Measurements from ENCODE around the gene AQP10. TPM values are rescaled to one million over a fixed set of nuclear protein-coding genes. Genes with fewer than 3 reads are reported as not detected.

The AQP10 gene
- total and polyA plus RNA-seq, 10 of the 15 experiments (the other 5 are each of a cell fraction or from before 2014, with no cell fraction given) = not detected

GRCh38 chr1:154353460-154353904 is 32.6 kb downstream of the AQP10 start:
- 0 out of 2 replicates have a peak, but pooled peaks have one; percentile 47 for TF ChIP-seq NBN (IDR thresholded peaks at IDR 0.05)
- TF ChIP-seq SMC3 (IDR thresholded peaks at IDR 0.05; ENCODE audit: borderline replicate concordance, low read length) = peak; percentile 14; the same call in 1 of the 2 replicates
- TF ChIP-seq MTA2 (IDR thresholded peaks at IDR 0.05; ENCODE audit: low read depth) = peak; percentile 20; the same call in 1 of the 2 replicates
- peak; percentile 87 for TF ChIP-seq NR2F1 (conservative IDR thresholded peaks at IDR 0.05)
- TF ChIP-seq MYC (IDR thresholded peaks at IDR 0.05; ENCODE audit: insufficient read depth, insufficient read length, insufficient replicate concordance, low read length, severe bottlenecking) = no peak
- 0 out of 2 replicates have a peak, but pooled peaks have one; percentile 46 for TF ChIP-seq HDGF (IDR thresholded peaks at IDR 0.05)
- no peak for TF ChIP-seq ZNF217 (IDR thresholded peaks at IDR 0.05)
- peak; percentile 59; the same call in 1 of the 2 replicates for TF ChIP-seq MLLT1 (IDR thresholded peaks at IDR 0.05)
- peak; percentile 55 for TF ChIP-seq NR2C1 (IDR thresholded peaks at IDR 0.05)
- no peak for TF ChIP-seq NKRF (conservative IDR thresholded peaks at IDR 0.05)
- peak; percentile 32 to 37 (median 35); a peak in 4 of 6 replicates for TF ChIP-seq CTCF (IDR thresholded peaks at IDR 0.05 in 2 of 3, conservative IDR thresholded peaks at IDR 0.05 in 1 of 3; ENCODE audit: control insufficient read depth in 2 of 3, extremely low read depth in 1 of 3, insufficient read depth in 1 of 3, low read depth in 3 of 3, low read length in 3 of 3)
- Histone ChIP-seq H3K4me1 (ENCODE audit: control insufficient read depth, insufficient read depth, low read length) (peaks cover 10% of the 10 kb centered on the region), H3K36me3 (ENCODE audit: control insufficient read depth in 2 of 2, insufficient read depth in 2 of 2, low read length in 1 of 2) (no peaks in the 10 kb centered on the region; a peak in 1 of 4 replicates), H3K9me3 (replicated peaks; ENCODE audit: control insufficient read depth, insufficient read depth, low read length) (no peaks in the 10 kb centered on the region), H4K20me1 (ENCODE audit: control insufficient read depth, insufficient read depth) (no peaks in the 10 kb centered on the region), H2AFZ (ENCODE audit: control insufficient read depth, low read depth, low read length) (0 out of 2 replicates have a peak overlapping the region, but pooled peaks have one; percentile 48), H3K27ac (ENCODE audit: control insufficient read depth, insufficient read depth) (no peak overlapping the region), H3K9ac (ENCODE audit: control insufficient read depth, insufficient read depth, low read length) (no peak overlapping the region), H3K79me2 (ENCODE audit: control insufficient read depth, insufficient read depth, low read length) (no peaks in the 10 kb centered on the region), H3K27me3 (replicated peaks in 1 of 2; ENCODE audit: control insufficient read depth in 2 of 2, insufficient read depth in 2 of 2, low read length in 1 of 2) (peaks cover 0 to 5% of the 10 kb centered on the region in 2 experiments; a peak in 2 of 4 replicates), H3K4me3 (no peak overlapping the region), H3K4me2 (ENCODE audit: control insufficient read depth, insufficient read depth) (peak overlapping the region; percentile 49; the same call in 1 of the 2 replicates)
- FAIRE-seq (peak; percentile 35), DNase-seq (ENCODE audit: low read depth, low spot score) (peak; percentile 7), ATAC-seq (peak; percentile 80)
- WGBS (ENCODE audit: insufficient coverage, insufficient replicate concordance, low lambda C conversion rate, missing lambda C conversion rate) = no CpG with 5 or more reads among the region's 1 CpG
- BruUV-seq (replicated peaks) = no TSS peak
- SMC1A ChIA-PET (ENCODE audit: uncharacterized antibody, unreplicated experiment) = interaction anchor here (0.7 to 3.1 kb wide), 8 partner anchors 13 to 114 kb away, joined by 3 to 14 read pairs (median 4); no protein-coding TSS in a partner anchor
- CTCF ChIA-PET = interaction anchor here (0.6 to 12.1 kb wide), 15 partner anchors 8 to 193 kb away, joined by 3 to 94 read pairs (median 3); no protein-coding TSS in a partner anchor
- in situ Hi-C loops (cut with MboI) = no loop called here
- RAD21 ChIA-PET (ENCODE audit: unreplicated experiment) = interaction anchor here (0.6 to 3.0 kb wide), 10 partner anchors 23 to 205 kb away, joined by 3 to 12 read pairs (median 5); partner anchors contain the start of gene IL6R
- POLR2A ChIA-PET = no interaction called here
- intact Hi-C loops (cut with micrococcal nuclease; ENCODE audit: unreplicated experiment) = loop anchor here (5.0 kb wide), 1 partner anchor 114 kb away; no protein-coding TSS in a partner anchor

Data from GM12878 (cell line).